Neural cell (in vitro differentiated cells): ENCODE measurements around the gene CLIP3. TPM values are rescaled to one million over a fixed set of nuclear protein-coding genes. Genes with fewer than 3 reads are reported as not detected.
A peak's percentile ranks its signal among the peaks of the same experiment; 100 is the strongest.

Source experiments
- H2AFZ ChIP-seq: fragments of 200-600, 300-800 bp; sonication (generic), shearing (Covaris generic); 2 replicates; pipeline ENCODE4 v1.6.0; 2014; ENCODE audit warnings: low read depth, mild to moderate bottlenecking, antibody characterized with exemption, low read length, moderate library complexity
- H3F3A ChIP-seq: fragments of 200-600 bp; shearing (Covaris generic); 2 replicates; pipeline ENCODE4 v1.6.1; 2016; ENCODE audit warnings: mild to moderate bottlenecking, moderate library complexity, mixed read lengths, antibody characterized with exemption, low read length; ENCODE audit not compliant: insufficient read depth, poor library complexity, severe bottlenecking
- H3K27ac ChIP-seq: fragments of 200-600, 300-800 bp; sonication (generic), shearing (Covaris generic); 2 replicates; pipeline ENCODE4 v1.5.1; 2014; ENCODE audit warnings: mild to moderate bottlenecking, low read length, moderate library complexity
- H3K27me3 ChIP-seq: fragments of 300-800, 200-600 bp; sonication (generic), shearing (Covaris generic); 2 replicates; pipeline ENCODE4 v1.6.0; 2014; ENCODE audit warnings: mild to moderate bottlenecking, low read depth, low read length, moderate library complexity; ENCODE audit not compliant: insufficient read depth
- H3K36me3 ChIP-seq: fragments of 300-800, 200-600 bp; sonication (generic), shearing (Covaris generic); 2 replicates; pipeline ENCODE4 v1.5.1; 2014; ENCODE audit warnings: mild to moderate bottlenecking, antibody characterized with exemption, low read length, moderate library complexity; ENCODE audit not compliant: insufficient read depth
- H3K4me2 ChIP-seq: fragments of 300-800, 200-600 bp; sonication (generic), shearing (Covaris generic); 2 replicates; pipeline ENCODE4 v1.6.0; 2014; ENCODE audit warnings: mild to moderate bottlenecking, low read length
- H3K4me3 ChIP-seq: fragments of 300-800, 200-600 bp; sonication (generic), shearing (Covaris generic); 2 replicates; pipeline ENCODE4 v1.5.1; 2014; ENCODE audit warnings: mild to moderate bottlenecking, low read length, moderate library complexity
- H3K79me2 ChIP-seq: fragments of 200-600 bp; shearing (Covaris generic); replicated peaks from 2 replicates; pipeline ENCODE4 v1.6.0; 2014; ENCODE audit warnings: mild to moderate bottlenecking, low read length, moderate library complexity; ENCODE audit not compliant: insufficient read depth
- H3K9ac ChIP-seq: fragments of 300-800, 200-600 bp; sonication (generic), shearing (Covaris generic); 2 replicates; pipeline ENCODE4 v1.6.1; 2016; ENCODE audit warnings: mild to moderate bottlenecking, low read length, mixed read lengths
- H3K9me2 ChIP-seq: fragments of 200-600 bp; shearing (Covaris generic); 2 replicates; pipeline ENCODE4 v1.6.1; 2016; ENCODE audit warnings: mild to moderate bottlenecking, low read length, mixed read lengths; ENCODE audit not compliant: insufficient read depth
- H3K9me3 ChIP-seq: fragments of 200-600, 300-800 bp; sonication (generic), shearing (Covaris generic); 2 replicates; pipeline ENCODE4 v1.6.1; 2016; ENCODE audit warnings: mild to moderate bottlenecking, mixed run types, low read length, moderate library complexity, mixed read lengths
- H4K20me1 ChIP-seq: fragments of 200-600 bp; shearing (Covaris generic); 2 replicates; pipeline ENCODE4 v1.6.1; 2016; ENCODE audit warnings: mild to moderate bottlenecking, mixed run types; ENCODE audit not compliant: insufficient read depth
- CTCF ChIP-seq: fragments of 450-650 bp; IDR thresholded peaks from 2 replicates; pipeline ENCODE4 v1.5.1; 2014; ENCODE audit warnings: antibody characterized with exemption, mild to moderate bottlenecking, moderate library complexity; ENCODE audit not compliant: poor library complexity, severe bottlenecking
- EP300 ChIP-seq: fragments of 450-650 bp; conservative IDR thresholded peaks from 2 replicates; pipeline ENCODE4 v1.6.1; 2014; ENCODE audit warnings: antibody characterized with exemption, mild to moderate bottlenecking, moderate library complexity; ENCODE audit not compliant: poor library complexity, severe bottlenecking
- EZH2 ChIP-seq: fragments of 200-600, 300-800 bp; shearing (Covaris generic), sonication (generic); IDR thresholded peaks from 2 replicates; pipeline ENCODE4 v1.6.1; 2014; ENCODE audit warnings: antibody characterized with exemption, low read length, borderline replicate concordance, mild to moderate bottlenecking; ENCODE audit not compliant: insufficient read depth, poor library complexity, severe bottlenecking
- MXI1 ChIP-seq: fragments of 450-650 bp; conservative IDR thresholded peaks from 2 replicates; pipeline ENCODE4 v1.6.1; 2014; ENCODE audit warnings: antibody characterized with exemption, mild to moderate bottlenecking; ENCODE audit not compliant: poor library complexity, severe bottlenecking
- POLR2AphosphoS5 ChIP-seq: IDR thresholded peaks from 2 replicates; pipeline ENCODE4 v1.6.1; 2012
- RAD21 ChIP-seq: fragments of 450-650 bp; conservative IDR thresholded peaks from 2 replicates; pipeline ENCODE4 v1.6.1; 2014; ENCODE audit warnings: antibody characterized with exemption, mild to moderate bottlenecking, moderate library complexity
- REST ChIP-seq: IDR thresholded peaks from 2 replicates; pipeline ENCODE4 v1.6.1; 2012; ENCODE audit warnings: borderline replicate concordance
- SMC3 ChIP-seq: fragments of 450-650 bp; conservative IDR thresholded peaks from 2 replicates; pipeline ENCODE4 v1.6.1; 2014; ENCODE audit warnings: antibody characterized with exemption, mild to moderate bottlenecking, moderate library complexity; ENCODE audit not compliant: poor library complexity
- TAF1 ChIP-seq: IDR thresholded peaks from 2 replicates; pipeline ENCODE4 v1.6.1; 2012; ENCODE audit warnings: low read depth
- polyA plus RNA-seq: library from polyadenylated mRNA; depleted of rRNA; stranded (reverse); fragments of >200 nt; gene quantifications from 2 replicates; pipeline ENCODE4 v1.2.3, GENCODE V29; 2014

Gene CLIP3
- polyA plus RNA-seq, 1 donor from 2014 or later = 5.6 TPM

GRCh38 chr19:36014012-36014924, 18.4 kb downstream of the CLIP3 start, which contains the start of gene ALKBH6:
ALKBH6 (minus strand) TSS chr19:36014213; CDS start chr19:36013397, 816 bp downstream.
- no peak for TF ChIP-seq SMC3
- TF ChIP-seq MXI1 = peak; percentile 57
- no peak for TF ChIP-seq EZH2
- TF ChIP-seq REST = no peak
- TF ChIP-seq CTCF = no peak
- no peak for TF ChIP-seq TAF1
- no peak for TF ChIP-seq EP300
- peak; percentile 66 for TF ChIP-seq POLR2AphosphoS5
- no peak for TF ChIP-seq RAD21
- Histone ChIP-seq H3K9ac (peak within 1 kb of the TSS; percentile 72), H3K27ac (peak within 1 kb of the TSS; percentile 24), H3F3A (no peaks in the 10 kb centered on the region), H3K9me3 (no peaks in the 10 kb centered on the region), H3K36me3 (peaks cover 5% of the 10 kb centered on the region), H2AFZ (peak within 1 kb of the TSS; percentile 80), H3K9me2 (no peaks in the 10 kb centered on the region), H3K27me3 (no peaks in the 10 kb centered on the region), H3K4me3 (peak within 1 kb of the TSS; percentile 72), H4K20me1 (no peaks in the 10 kb centered on the region), H3K79me2 (no peaks in the 10 kb centered on the region), H3K4me2 (peak within 1 kb of the TSS; percentile 53)

GRCh38 chr19:36013280-36014011, 19.2 kb downstream of the CLIP3 start:
- Histone ChIP-seq H3F3A (no peaks in the 10 kb centered on the region), H3K27me3 (peaks cover 7% of the 10 kb centered on the region), H3K9ac (peak overlapping the region; percentile 72), H2AFZ (peak overlapping the region; percentile 80), H3K79me2 (no peaks in the 10 kb centered on the region), H3K27ac (peak overlapping the region; percentile 24), H3K4me3 (peak overlapping the region; percentile 72), H3K36me3 (peaks cover 5% of the 10 kb centered on the region), H4K20me1 (no peaks in the 10 kb centered on the region), H3K9me2 (no peaks in the 10 kb centered on the region), H3K4me2 (peak overlapping the region; percentile 53), H3K9me3 (no peaks in the 10 kb centered on the region)
- TF ChIP-seq POLR2AphosphoS5 = no peak
- no peak for TF ChIP-seq EP300
- TF ChIP-seq MXI1 = no peak
- TF ChIP-seq RAD21 = no peak
- no peak for TF ChIP-seq SMC3
- TF ChIP-seq REST = no peak
- no peak for TF ChIP-seq CTCF
- TF ChIP-seq EZH2 = no peak
- no peak for TF ChIP-seq TAF1
